PC-9 (cell line): Measurements from ENCODE around the gene GMEB2. TPM values are rescaled to one million over a fixed set of nuclear protein-coding genes. Genes with fewer than 3 reads are reported as not detected.
"Not testable (repeated sequence)": the region's sequence is repeated elsewhere in the genome, so short reads cannot be mapped to it uniquely, and the experiment has no call there.

Experiments
- BruUV-seq: library from RNA; stranded (reverse); fragments of 400-500 nt; replicated peaks from 2 replicates; lab custom pipeline; 2021; lab: Mats Ljungman, UMichigan
- CTCF ChIA-PET: fragments of 300-600 bp; sonication (Branson Sonifier 250); formaldehyde crosslinking; loops from one replicate; lab custom pipeline; 2022; ENCODE audit warnings: antibody characterized with exemption; lab: Charles Lee
- POLR2A ChIA-PET: fragments of 300-600 bp; sonication (Branson Sonifier 250); formaldehyde crosslinking; loops from one replicate; lab custom pipeline; 2022; ENCODE audit warnings: antibody characterized with exemption; ENCODE audit not compliant: unreplicated experiment; lab: Charles Lee
- DNase-seq, 2 experiments: peaks; one replicate each; pipeline versions ENCODE4 v3.0.0 to v3.0.0-alpha.2; 2015 to 2022; ENCODE audit warnings: mixed read lengths in 1 of 2
- H2AFZ ChIP-seq: fragments of 200-600 bp; sonication (generic); 2 replicates; pipeline ENCODE4 v1.8.1; 2017; ENCODE audit warnings: antibody characterized with exemption
- H3F3A ChIP-seq: fragments of 200-600 bp; sonication (generic); 2 replicates; pipeline ENCODE4 v1.8.1; 2017; ENCODE audit warnings: antibody characterized with exemption, mild to moderate bottlenecking, low read depth; ENCODE audit not compliant: insufficient read depth
- H3K27ac ChIP-seq: fragments of 200-600 bp; sonication (generic); 2 replicates; pipeline ENCODE4 v1.6.1; 2016; ENCODE audit warnings: mixed run types
- H3K27me3 ChIP-seq: fragments of 200-600 bp; sonication (generic); 2 replicates; pipeline ENCODE4 v1.6.1; 2016; ENCODE audit warnings: low read depth, mixed run types; ENCODE audit not compliant: insufficient read depth
- H3K36me3 ChIP-seq: fragments of 200-600 bp; sonication (generic); 2 replicates; pipeline ENCODE4 v1.6.1; 2016; ENCODE audit warnings: low read depth, mixed run types
- H3K4me1 ChIP-seq: fragments of 200-600 bp; sonication (generic); replicated peaks from 2 replicates; pipeline ENCODE4 v1.6.1; 2016; ENCODE audit warnings: mixed run types; ENCODE audit not compliant: insufficient read depth
- H3K4me2 ChIP-seq: fragments of 200-600 bp; sonication (generic); 2 replicates; pipeline ENCODE4 v1.6.1; 2017; ENCODE audit warnings: mixed run types
- H3K4me3 ChIP-seq: fragments of 200-600 bp; sonication (generic); 2 replicates; pipeline ENCODE4 v1.6.1; 2016; ENCODE audit warnings: mixed run types
- H3K79me2 ChIP-seq: fragments of 200-600 bp; sonication (generic); 2 replicates; pipeline ENCODE4 v1.6.1; 2017; ENCODE audit warnings: low read depth, mixed run types
- H3K9me2 ChIP-seq: fragments of 200-600 bp; sonication (generic); 2 replicates; pipeline ENCODE4 v1.8.1; 2017; ENCODE audit warnings: mild to moderate bottlenecking; ENCODE audit not compliant: insufficient read depth
- H3K9me3 ChIP-seq: fragments of 200-600 bp; sonication (generic); 2 replicates; pipeline ENCODE4 v1.8.1; 2016; ENCODE audit warnings: low read depth; ENCODE audit not compliant: insufficient read depth
- H4K20me1 ChIP-seq: fragments of 200-600 bp; sonication (generic); 2 replicates; pipeline ENCODE4 v1.8.1; 2017; ENCODE audit not compliant: insufficient read depth
- EZH2 ChIP-seq: fragments of 200-600 bp; sonication (generic); IDR thresholded peaks from 2 replicates; pipeline ENCODE4 v1.8.0; 2017; ENCODE audit warnings: antibody characterized with exemption, low read depth
- intact Hi-C: fragments of 100-400 bp; cut with micrococcal nuclease; formaldehyde crosslinking; loops from one replicate; pipeline ENCODE4 v1.10.0; 2022; ENCODE audit not compliant: unreplicated experiment
- total RNA-seq: library from RNA; stranded (reverse); gene quantifications from 2 replicates; pipeline ENCODE4 v1.2.3, GENCODE V29; 2021
- TF ChIP-seq, protein P1 (sequence below): fragments of 200-600 bp; sonication (generic); conservative IDR thresholded peaks from 2 replicates; pipeline ENCODE4 v1.6.1; 2017; ENCODE audit warnings: mixed run types, antibody characterized with exemption, mild to moderate bottlenecking, moderate library complexity

GMEB2 gene
- total RNA-seq, 1 experiment from 2014 or later = 19.3 TPM

DNA sequence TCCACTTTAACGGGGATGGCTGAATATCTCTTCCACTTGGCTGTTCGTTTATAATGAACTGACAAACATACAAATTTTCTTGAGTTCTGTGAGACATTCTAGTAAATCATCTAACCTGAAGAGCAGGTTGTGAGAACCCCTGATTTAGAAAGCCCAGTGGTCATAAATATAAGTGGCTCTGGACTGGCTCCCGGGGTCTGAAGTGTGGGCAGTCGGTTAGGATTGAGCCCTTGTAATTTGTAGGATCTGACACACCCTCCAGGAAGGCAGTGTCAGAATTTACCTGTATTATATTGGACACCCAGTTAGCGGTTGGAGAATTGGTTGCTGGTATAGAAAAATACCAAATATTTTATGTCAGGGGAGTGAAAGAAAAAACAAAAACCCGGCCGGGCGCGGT lies 6.8 kb upstream of the GMEB2 start:
- no peak for DNase-seq
- H3K4me1 ChIP-seq = peaks cover 6% of the 10 kb centered on the region
- intact Hi-C loops = no loop called here
- H3K4me3 ChIP-seq = no peak overlapping the region
- CTCF ChIA-PET = no interaction called here
- H3K9me2 ChIP-seq = no peaks in the 10 kb centered on the region
- no peaks in the 10 kb centered on the region for H4K20me1 ChIP-seq
- no peak overlapping the region for H3K27ac ChIP-seq
- H3K27me3 ChIP-seq = no peaks in the 10 kb centered on the region
- no TSS peak for BruUV-seq
- H3F3A ChIP-seq = peaks cover 26% of the 10 kb centered on the region; the same call in 1 of the 2 replicates
- no peaks in the 10 kb centered on the region for H3K36me3 ChIP-seq
- H3K4me2 ChIP-seq = no peak overlapping the region
- TF ChIP-seq, protein P1, sequence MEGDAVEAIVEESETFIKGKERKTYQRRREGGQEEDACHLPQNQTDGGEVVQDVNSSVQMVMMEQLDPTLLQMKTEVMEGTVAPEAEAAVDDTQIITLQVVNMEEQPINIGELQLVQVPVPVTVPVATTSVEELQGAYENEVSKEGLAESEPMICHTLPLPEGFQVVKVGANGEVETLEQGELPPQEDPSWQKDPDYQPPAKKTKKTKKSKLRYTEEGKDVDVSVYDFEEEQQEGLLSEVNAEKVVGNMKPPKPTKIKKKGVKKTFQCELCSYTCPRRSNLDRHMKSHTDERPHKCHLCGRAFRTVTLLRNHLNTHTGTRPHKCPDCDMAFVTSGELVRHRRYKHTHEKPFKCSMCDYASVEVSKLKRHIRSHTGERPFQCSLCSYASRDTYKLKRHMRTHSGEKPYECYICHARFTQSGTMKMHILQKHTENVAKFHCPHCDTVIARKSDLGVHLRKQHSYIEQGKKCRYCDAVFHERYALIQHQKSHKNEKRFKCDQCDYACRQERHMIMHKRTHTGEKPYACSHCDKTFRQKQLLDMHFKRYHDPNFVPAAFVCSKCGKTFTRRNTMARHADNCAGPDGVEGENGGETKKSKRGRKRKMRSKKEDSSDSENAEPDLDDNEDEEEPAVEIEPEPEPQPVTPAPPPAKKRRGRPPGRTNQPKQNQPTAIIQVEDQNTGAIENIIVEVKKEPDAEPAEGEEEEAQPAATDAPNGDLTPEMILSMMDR = no peak
- TF ChIP-seq EZH2 = no peak
- H3K79me2 ChIP-seq = peaks cover 9% of the 10 kb centered on the region
- H2AFZ ChIP-seq = no peak overlapping the region
- POLR2A ChIA-PET = no interaction called here
- H3K9me3 ChIP-seq = no peaks in the 10 kb centered on the region

DNA sequence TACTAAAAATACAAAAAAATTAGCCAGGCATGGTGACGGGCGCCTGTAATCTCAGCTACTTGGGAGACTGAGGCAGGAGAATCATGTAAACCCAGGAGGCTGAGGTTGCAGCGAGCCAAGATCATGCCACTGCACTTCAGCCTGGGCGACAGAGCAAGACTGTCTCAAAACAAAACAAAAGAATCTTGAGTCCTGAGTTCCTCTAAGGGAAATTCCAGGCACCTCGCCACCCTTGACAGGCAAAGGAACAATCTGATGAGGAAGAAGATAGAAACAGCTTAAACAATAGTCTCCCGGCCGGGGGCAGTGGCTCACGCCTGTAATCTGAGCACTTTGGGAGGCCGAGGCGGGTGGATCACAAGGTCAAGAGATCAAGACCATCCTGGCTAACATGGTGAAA lies 4.5 kb upstream of the GMEB2 start:
- H3K9me3 ChIP-seq, H3K9me2 ChIP-seq, BruUV-seq, H2AFZ ChIP-seq, H3K4me2 ChIP-seq, H4K20me1 ChIP-seq, CTCF ChIA-PET, intact Hi-C loops, H3K4me3 ChIP-seq, H3K27ac ChIP-seq, H3K27me3 ChIP-seq, H3K36me3 ChIP-seq, H3K4me1 ChIP-seq: not testable (repeated sequence)
- peak in 1 of 2 experiments; percentile 33 for DNase-seq
- H3F3A ChIP-seq = peaks cover 32% of the 10 kb centered on the region; the same call in 1 of the 2 replicates
- POLR2A ChIA-PET = interaction anchor here (0.6 to 0.7 kb wide), 2 partner anchors 96 to 359 kb away, joined by 3 to 11 read pairs; no protein-coding TSS in a partner anchor
- peaks cover 26% of the 10 kb centered on the region for H3K79me2 ChIP-seq

DNA sequence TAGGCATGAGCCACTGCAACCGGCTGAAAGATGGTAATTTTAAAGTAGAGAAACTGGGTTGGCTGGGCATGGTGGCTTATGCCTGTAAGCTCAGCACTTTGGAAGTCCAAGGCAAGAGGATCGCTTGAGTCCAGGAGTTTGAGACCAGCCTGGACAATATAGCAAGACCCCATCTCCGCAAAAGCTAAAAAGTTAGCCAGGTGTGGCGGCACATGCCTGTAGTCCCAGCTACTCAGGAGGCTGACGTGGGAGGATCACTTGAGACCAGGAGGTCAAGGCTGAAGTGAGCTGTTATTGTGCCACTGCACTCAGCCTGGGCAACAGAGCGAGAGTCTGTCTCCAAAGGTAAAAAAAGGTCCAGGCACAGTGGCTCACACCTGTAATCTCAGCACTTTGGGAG lies 4.1 kb upstream of the GMEB2 start:
- Histone ChIP-seq H3K79me2 (peaks cover 31% of the 10 kb centered on the region), H3F3A (peaks cover 29% of the 10 kb centered on the region; the same call in 1 of the 2 replicates)
- H3K4me3 ChIP-seq, POLR2A ChIA-PET, H4K20me1 ChIP-seq, H3K4me2 ChIP-seq, H3K9me3 ChIP-seq, H3K9me2 ChIP-seq, CTCF ChIA-PET, H2AFZ ChIP-seq, H3K4me1 ChIP-seq, H3K36me3 ChIP-seq, H3K27ac ChIP-seq, BruUV-seq, intact Hi-C loops, DNase-seq, H3K27me3 ChIP-seq: not testable (repeated sequence)

DNA sequence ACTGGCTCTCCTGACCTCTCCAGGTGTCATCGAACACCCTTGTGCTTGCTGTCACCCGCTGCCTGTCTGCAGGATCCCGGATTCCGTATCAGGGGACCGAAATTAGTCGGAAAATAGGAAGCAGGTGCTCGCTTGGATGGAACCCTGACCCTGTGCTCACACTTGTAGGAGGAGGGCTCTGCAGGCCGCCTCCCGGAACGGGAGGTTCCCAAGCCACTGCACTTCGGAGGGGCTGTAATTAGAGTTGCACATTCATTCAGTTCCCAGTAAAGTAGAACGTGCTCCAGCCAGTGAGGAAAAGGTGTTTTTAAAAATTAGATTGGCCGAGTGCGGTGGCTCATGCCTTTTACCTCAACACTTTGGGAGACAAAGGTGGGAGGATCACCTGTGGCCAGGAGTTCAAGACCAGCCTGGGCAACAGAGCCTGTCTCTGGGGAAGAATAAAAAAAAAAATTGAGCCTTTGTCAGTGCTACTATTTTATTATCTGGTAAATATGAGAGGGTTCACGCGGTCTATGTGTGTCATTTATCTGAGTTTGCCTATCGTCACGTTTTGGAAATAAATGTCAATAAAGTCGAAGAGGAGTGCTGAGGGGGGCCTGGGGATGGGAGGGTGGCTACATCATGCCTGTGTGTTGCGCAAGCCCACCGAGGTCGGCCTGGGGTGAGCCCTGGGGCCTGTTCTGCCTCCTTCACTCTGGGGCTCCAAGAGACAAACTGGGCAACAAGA lies 1.5 kb upstream of the GMEB2 start:
- no peaks in the 10 kb centered on the region for H3K9me3 ChIP-seq
- H3K27ac ChIP-seq = peak overlapping the region; percentile 86
- H2AFZ ChIP-seq = peak overlapping the region; percentile 92
- intact Hi-C loops = loop anchor here (1.0 kb wide), 3 partner anchors 90 to 350 kb away; partner anchors contain the start of gene TPD52L2
- TF ChIP-seq, protein P1 = no peak
- TF ChIP-seq EZH2 = no peak
- H3K4me3 ChIP-seq = peak overlapping the region; percentile 92
- ChIA-PET POLR2A (no interaction called here), CTCF (interaction anchor here (0.6 kb wide), 1 partner anchor 267 kb away, joined by 17 read pairs; no protein-coding TSS in a partner anchor)
- peaks cover 29% of the 10 kb centered on the region; the same call in 1 of the 2 replicates for H3F3A ChIP-seq
- DNase-seq = peak; percentile 83
- no peaks in the 10 kb centered on the region for H3K9me2 ChIP-seq
- no peaks in the 10 kb centered on the region for H4K20me1 ChIP-seq
- peaks cover 55% of the 10 kb centered on the region for H3K79me2 ChIP-seq
- TSS peak; percentile 71 for BruUV-seq
- no peaks in the 10 kb centered on the region for H3K36me3 ChIP-seq
- H3K27me3 ChIP-seq = no peaks in the 10 kb centered on the region
- peak overlapping the region; percentile 96 for H3K4me2 ChIP-seq
- peaks cover 20% of the 10 kb centered on the region for H3K4me1 ChIP-seq
